ENCODE results near the gene TLCD5.

Gene TLCD5

GRCh38 chr11:120324932-120325810 lies at the start of gene TLCD5:
TLCD5 (plus strand) TSS chr11:120325299; CDS start chr11:120327442, 2,143 bp downstream.
- no peak for DNase-seq

- no peak for DNase-seq
Observed at GRCh38 chr11:120279502-120279901, 45.6 kb upstream of the TLCD5 start.

- no peak for DNase-seq
Observed at GRCh38 chr11:120280600-120281051, 44.5 kb upstream of the TLCD5 start.

- no peak for DNase-seq
Observed at GRCh38 chr11:120281143-120281795, 43.8 kb upstream of the TLCD5 start.

GRCh38 chr11:120283124-120283523 lies 42.0 kb upstream of the TLCD5 start:
- DNase-seq, result no peak

GRCh38 chr11:120284272-120284671 lies 40.8 kb upstream of the TLCD5 start:
- no peak for DNase-seq

- DNase-seq, result no peak
Observed at GRCh38 chr11:120285256-120285655, 39.8 kb upstream of the TLCD5 start.

- no peak for DNase-seq
Observed at GRCh38 chr11:120288021-120288420, 37.1 kb upstream of the TLCD5 start.

- DNase-seq, result no peak
Observed at GRCh38 chr11:120289426-120289825, 35.7 kb upstream of the TLCD5 start.

- DNase-seq, result no peak
Observed at GRCh38 chr11:120290956-120291355, 34.1 kb upstream of the TLCD5 start.

GRCh38 chr11:120293038-120293800 lies 31.9 kb upstream of the TLCD5 start:
- no peak for DNase-seq

GRCh38 chr11:120294096-120294495 lies 31.0 kb upstream of the TLCD5 start:
- no peak for DNase-seq

- DNase-seq, result no peak
Observed at GRCh38 chr11:120295099-120295498, 30.0 kb upstream of the TLCD5 start.

- DNase-seq, result no peak
Observed at GRCh38 chr11:120296554-120296953, 28.5 kb upstream of the TLCD5 start.

- no peak for DNase-seq
Observed at GRCh38 chr11:120298461-120298860, 26.6 kb upstream of the TLCD5 start.

GRCh38 chr11:120302001-120302805 lies 22.9 kb upstream of the TLCD5 start:
- no peak for DNase-seq

GRCh38 chr11:120303004-120303637 lies 22.0 kb upstream of the TLCD5 start:
- DNase-seq, result peak; percentile 26

- no peak for DNase-seq
Observed at GRCh38 chr11:120304526-120304925, 20.6 kb upstream of the TLCD5 start.

GRCh38 chr11:120305286-120305685 lies 19.8 kb upstream of the TLCD5 start:
- DNase-seq, result no peak

GRCh38 chr11:120306519-120307242 lies 18.4 kb upstream of the TLCD5 start:
- no peak for DNase-seq

- no peak for DNase-seq
Observed at GRCh38 chr11:120307476-120307875, 17.6 kb upstream of the TLCD5 start.

Data from activated T-cell treated with anti-CD3 and anti-CD28 coated beads for 4 hours (primary cell).